ENCODE data around the gene CEP120.

- TF ChIP-seq CTCF (IDR thresholded peaks at IDR 0.05; ENCODE audit: low read depth, low read length, poor library complexity, severe bottlenecking) (no peak), EZH2phosphoT487 (IDR thresholded peaks at IDR 0.05; ENCODE audit: borderline replicate concordance, low read length) (no peak)
Measured at GRCh38 chr5:123472150-123472924, 49.1 kb upstream of the CEP120 start.

All from DOHH2 (cell line).